H1 (cell line): ENCODE measurements around the gene SLC7A9. TPM values are rescaled to one million over a fixed set of nuclear protein-coding genes. Genes with fewer than 3 reads are reported as not detected.

Source experiments
- NANOG ChIP-seq: IDR thresholded peaks from 2 replicates; pipeline ENCODE4 v1.6.1; 2011; ENCODE audit warnings: low read length, low read depth, mild to moderate bottlenecking, inconsistent platforms; ENCODE audit not compliant: insufficient read depth, poor library complexity, severe bottlenecking
- RFX5 ChIP-seq: IDR thresholded peaks from 2 replicates; pipeline ENCODE4 v1.6.1; 2011; ENCODE audit warnings: low read depth, low read length, improper control_type of control experiment, borderline replicate concordance
- SP1 ChIP-seq: IDR thresholded peaks from 2 replicates; pipeline ENCODE4 v1.6.1; 2011; ENCODE audit warnings: low read depth, low read length
- polyA plus RNA-seq, 7 experiments: library from polyadenylated mRNA; depleted of rRNA in 3 of 7; stranded (reverse) in 5 of 7; unstranded in 2 of 7; fragments of >200 nt in 5 of 7; fragments of 200-250 nt in 2 of 7; gene quantifications; 1 replicate in 5 of 7; 2 replicates in 1 of 7; 4 replicates in 1 of 7; pipeline versions ENCODE4 v1.2.1 to v1.2.3, GENCODE V29; 2011 to 2013; ENCODE audit warnings: missing spikeins in 2 of 7, mixed read lengths in 2 of 7
- total RNA-seq: library from RNA; stranded (reverse); fragmentation: NEBNext Ultra II Directional; extraction: Animal tissue kit (Norgen Biotek cat#: 25700); gene quantifications from 2 replicates; pipeline ENCODE4 v1.2.1, GENCODE V29; 2021

Gene SLC7A9
- total and polyA plus RNA-seq, 2 of the 8 experiments (the other 6 are each of a cell fraction or from before 2014, with no cell fraction given): 0.15 TPM; not detected in 1

- TF ChIP-seq RFX5 (no peak), SP1 (no peak), NANOG (no peak)
These were observed 49.8 kb upstream of the SLC7A9 start (continued) for GRCh38 chr19:32919365-32919764.
